GM19025 (cell line): ENCODE results near the gene IGF2BP2.
"Not testable (repeated sequence)": the region's sequence is repeated elsewhere in the genome, so short reads cannot be mapped to it uniquely, and the experiment has no call there.

Source experiments
- ATAC-seq: cut with Tn5 transposase; IDR thresholded peaks from one replicate; pipeline ENCODE4 v1.9.1; 2021; ENCODE audit warnings: mild to moderate bottlenecking, low read depth, moderate library complexity; ENCODE audit not compliant: unreplicated experiment

Gene IGF2BP2

DNA sequence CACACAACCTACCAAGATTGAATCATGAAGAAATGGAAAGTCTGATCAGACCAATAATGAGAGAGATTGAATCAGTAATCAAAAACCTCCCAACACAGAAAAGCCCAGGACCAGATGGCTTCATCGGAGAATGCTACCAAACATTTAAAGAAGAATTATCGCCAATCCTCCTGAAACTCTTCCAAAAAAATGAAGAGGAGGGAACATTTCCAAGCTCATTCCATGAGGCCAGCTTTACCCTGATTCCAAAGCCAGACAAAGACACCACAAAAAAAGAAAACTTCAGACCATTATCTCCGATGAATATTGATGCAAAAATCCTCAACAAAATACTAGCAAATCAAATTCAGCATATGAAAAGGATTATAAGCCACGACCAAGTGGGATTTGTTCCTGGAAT, 144.6 kb downstream of the IGF2BP2 start:
- ATAC-seq, result no peak

DNA sequence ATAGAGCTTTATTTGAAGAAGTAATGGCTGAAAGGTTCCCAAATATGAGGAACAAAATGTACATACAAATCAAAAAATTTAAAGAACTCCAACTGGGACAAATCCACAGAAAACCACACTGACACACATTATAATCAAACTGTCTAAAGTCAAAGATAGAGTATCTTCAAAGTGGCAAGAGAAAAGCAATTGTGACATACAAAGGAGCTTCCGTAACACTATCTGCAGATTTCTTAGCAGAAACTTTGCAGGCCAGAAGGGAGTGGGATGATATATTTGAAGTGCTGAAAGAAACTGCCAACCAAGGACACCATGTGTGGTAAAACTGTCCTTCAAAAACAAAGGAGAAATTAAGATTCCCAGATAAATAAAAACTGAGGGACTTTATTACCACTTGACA, 146.8 kb downstream of the IGF2BP2 start:
- no peak for ATAC-seq

DNA sequence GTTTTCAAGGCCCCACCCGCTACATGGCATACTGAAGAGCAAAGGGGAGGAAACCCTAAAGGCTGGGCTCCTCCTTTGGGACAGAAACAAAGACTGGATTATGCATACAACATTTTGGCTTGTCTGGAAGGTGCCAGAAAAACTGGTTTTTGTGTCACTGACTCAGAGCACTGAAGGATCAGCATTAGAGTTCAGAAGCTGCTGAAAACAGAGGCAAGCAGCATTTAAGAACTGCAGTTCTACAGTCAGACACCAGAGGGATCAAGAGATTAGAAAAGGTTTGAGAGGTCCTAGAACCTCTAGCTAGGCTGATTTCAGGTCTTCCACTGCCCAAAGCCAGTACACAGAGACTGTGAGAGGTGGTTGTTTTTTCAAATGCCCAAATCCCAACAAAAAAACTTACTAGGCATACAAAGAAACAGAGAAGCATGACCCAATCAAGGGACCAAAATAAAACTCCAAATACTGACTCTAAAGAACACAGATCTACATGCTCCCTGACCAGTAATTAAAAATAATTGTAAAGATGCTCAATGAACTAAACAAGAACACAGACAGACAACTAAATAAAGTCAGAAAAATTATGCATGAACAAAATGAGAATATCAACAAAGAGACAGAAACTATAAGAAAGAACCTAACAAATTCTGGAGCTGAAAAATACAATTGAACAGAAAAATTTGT, 147.6 kb downstream of the IGF2BP2 start:
- no peak for ATAC-seq

DNA sequence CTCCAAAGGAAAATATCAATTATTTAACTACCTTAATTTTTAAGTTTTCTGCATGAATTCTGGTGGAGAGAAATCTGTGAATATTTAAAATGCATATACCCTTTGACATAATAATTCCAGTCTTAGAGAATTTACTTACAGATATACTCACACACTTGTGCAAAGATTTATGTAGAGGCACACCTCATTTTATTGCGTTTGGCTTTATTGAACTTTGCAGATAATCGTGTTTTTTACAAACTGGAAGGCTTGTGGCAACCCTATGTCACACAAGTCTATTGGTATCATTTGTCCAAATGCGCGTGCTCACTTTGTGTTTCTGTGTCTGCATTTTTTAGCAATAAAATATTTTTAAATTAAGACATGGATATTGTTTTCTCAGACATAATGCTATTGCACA, 157.3 kb downstream of the IGF2BP2 start:
- no peak for ATAC-seq

DNA sequence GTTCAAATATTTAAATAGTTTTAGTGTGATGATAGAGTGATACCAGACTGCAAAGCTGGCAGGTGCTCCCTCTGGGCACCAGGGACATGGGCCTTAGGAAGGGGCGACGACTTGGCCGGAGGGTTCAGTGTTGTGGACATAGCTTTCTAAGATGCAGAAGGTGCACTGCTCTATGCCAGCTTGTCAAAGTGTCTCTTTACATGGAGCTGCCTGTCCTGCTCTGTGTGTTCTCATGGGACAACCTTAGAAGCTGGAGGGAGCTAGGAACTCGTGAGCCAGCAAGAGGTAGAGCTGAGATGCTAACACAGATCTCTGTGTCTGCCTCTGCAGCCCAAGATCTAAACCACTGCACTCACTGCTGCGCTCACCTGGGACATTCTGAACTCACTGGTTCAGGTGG, 160.9 kb downstream of the IGF2BP2 start:
- ATAC-seq, result no peak

DNA sequence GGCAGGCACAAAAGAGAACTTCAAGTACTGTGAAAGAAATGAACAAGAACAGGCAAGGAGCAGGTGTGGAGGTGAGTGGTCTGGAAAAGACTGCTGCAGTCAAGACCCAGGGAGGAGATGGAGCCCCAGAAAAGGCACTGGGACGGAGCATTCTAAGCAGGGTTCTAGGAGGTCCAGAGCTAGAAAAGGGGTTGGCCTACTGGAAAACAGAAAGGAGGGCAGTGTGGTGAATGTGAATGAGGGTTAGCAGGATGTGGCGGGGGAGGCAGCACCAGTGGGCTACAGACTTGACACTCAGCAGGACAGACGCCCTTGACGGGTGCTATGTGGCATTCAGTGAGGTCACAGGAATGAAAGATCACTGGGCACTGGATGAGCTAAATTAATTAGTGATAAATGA, 163.1 kb downstream of the IGF2BP2 start:
- ATAC-seq, result no peak

DNA sequence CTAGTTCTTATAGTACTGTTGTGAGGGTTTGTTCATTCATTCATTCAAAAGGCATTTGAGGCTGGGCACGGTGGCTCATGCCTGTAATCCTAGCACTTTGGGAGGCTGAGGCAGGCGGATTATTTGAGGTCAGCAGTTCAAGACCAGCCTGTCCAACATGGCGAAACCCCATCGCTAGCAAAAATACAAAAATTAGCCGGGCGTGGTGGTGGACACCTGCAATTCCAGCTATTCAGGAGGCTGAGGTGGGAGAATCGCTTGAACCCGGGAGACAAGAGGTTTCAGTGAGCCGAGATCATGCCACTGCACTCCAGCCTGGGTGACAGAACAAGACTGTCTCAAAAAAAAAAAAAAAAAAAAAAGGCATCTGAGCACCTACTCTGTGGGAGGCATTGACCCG, 163.5 kb downstream of the IGF2BP2 start:
- not testable (repeated sequence) for ATAC-seq

DNA sequence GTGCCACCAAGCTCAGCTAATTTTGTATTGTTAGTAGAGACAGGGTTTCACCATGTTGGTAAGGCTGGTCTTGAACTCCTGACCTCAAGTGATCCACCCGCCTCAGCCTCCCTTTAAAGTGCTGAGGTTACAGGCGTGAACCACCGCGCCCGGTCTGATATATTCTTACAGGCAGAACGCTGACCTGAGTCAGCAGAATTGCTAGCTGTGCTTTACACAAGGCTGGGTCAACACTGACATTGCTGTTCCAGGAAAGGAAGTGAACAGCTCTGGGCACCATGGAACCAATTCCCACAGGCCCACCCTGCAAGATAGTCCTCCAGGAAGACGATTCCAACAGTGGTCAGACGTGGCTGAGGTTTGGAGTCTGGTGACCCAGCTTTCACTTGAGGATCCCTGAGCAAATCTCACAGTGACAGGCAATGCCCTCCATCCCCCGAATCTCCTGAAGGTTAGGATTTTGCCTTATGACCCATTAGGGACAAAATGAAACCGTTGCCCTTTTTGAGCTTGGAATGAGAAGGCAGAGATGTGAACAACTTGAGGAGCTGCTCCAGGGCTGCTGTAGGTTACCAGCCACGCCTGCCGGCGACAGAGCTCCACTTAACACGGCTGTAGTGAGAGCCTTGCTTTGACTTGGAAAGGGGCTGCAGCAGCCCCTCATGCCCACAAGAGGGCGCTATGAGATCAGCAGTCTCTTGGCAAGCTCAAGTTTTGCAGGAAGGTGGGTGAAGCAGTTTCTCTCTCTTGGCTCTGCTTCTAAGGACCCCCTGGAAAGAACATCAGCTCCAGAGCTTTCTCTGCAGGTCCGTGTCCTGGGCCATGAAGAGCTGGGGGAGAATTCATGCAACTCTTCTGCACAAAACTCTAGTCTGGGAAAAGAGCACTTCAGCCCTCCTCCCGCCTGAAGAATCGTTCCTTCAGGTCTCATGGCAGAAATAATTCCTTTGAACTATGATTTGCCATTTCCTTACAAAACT, 164.6 kb downstream of the IGF2BP2 start:
- no peak for ATAC-seq

DNA sequence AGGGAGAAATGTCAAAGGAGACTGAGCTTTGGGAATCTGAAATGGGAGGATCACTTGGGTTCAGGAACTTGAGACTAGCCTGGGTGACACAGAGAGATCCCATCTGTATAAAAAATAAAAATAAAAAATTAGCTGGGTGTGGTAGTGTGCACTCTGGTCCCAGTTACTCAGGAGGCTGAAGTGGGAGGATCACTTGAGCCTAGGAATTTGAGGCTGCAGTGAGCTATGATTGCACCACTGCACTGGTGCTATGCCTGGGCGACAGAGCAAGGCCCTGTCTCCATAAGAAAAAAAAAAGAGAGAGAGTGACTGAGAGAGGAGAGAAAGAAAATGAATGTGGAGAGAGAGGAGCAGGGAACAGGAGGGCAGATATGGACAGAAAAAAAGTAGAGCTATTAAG, 165.9 kb downstream of the IGF2BP2 start:
- no peak for ATAC-seq

DNA sequence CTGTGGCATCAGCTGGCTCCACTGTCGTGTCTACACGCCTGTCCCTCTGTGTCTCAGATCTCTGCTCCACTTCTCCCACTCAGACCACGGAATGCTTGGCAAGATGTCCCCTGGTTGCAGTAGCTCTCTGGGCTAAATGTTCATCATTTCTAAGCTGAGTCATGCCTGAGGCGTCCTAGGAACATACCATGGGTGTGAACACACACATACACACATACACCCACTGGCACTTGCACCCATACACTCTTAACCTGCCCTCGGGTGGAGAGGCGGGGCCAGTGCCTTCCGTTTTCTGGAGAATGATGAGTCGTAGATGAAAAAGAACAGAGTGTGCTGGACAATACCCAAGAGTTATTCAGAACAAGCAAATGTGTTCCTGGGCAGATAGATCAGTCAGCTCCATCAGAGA, 166.3 kb downstream of the IGF2BP2 start:
- ATAC-seq, result no peak

DNA sequence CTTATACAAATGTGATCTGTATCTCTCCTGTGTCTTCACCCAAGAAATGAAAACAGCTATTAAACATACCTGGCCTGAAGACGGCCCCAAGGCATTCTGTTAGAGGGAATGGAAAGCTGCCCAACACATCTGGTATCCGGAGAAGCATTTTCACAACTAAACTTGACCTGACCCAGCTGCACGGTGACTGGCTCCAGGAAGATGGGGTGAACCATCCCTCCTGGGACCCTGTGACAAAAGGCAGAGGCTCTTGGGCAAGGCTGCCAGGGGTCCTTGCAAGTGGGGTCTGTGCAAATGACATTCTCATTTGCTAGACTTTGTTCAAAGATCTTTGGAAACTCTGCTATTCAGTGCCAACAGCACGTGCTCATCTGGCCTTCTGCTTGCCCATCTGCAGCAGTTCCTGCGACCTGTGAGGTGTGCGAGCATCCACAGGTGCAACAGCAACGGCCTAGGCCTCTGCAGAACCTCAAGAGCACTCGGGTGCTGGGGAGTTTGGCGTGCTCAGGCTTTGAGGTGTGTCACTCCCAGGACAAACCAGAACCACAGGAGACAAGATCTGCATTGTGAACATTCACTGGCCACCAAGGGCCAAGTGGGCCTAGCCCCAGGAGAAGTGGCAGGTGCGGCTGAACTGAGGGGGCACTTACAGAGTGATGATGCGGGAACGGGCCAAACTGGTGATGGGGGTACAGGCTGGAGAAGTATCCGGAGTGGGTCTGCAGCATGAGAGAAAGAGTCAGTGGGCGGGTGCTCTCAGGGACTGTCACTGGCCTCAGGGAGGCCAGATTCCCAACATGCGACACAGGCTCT, 166.9 kb downstream of the IGF2BP2 start:
- ATAC-seq, result no peak

DNA sequence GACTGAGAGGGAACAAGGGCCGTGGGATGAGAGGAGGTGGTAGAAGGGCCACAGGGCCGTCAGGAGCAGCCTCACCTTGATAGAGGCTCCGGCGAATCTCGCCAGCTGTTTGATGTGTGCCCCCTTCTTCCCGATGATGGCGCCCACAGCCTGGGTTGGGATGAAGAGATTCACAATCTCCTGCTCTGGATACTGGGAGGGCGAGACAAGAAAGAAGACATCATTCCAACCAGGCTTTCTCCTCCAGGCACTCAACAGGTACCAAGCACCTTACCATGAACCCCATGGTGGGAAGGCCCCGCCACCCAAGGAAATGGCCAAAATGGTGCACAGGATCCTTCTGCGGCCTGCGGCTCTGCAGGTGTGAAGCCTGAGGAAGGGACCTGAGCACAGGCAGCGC, 167.6 kb downstream of the IGF2BP2 start:
- ATAC-seq, result no peak

DNA sequence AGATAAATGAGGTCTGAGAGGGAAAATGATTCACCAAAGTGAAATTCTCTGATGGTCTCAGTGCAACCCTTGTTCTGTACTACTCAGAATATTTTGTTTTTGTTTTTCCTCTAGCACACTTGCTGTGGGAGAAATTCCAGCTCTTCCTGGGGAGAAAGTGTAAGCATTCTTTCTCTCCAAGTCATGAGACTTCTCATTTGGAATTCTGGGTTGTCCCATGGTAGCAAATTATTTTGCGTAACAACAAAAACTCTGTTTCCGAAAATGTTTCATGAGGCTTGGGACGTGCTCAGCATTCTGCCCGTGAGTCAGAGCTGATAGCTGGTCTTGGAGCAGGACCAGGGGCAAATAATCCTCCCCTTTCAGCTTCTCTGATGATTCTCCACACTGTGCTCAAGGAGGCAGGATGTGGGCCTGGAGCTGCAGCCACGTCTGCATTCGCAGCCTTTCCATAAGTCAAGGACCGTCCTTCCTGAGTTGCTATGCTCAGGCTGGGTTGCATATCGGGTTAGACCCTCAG, 168.5 kb downstream of the IGF2BP2 start:
- no peak for ATAC-seq

DNA sequence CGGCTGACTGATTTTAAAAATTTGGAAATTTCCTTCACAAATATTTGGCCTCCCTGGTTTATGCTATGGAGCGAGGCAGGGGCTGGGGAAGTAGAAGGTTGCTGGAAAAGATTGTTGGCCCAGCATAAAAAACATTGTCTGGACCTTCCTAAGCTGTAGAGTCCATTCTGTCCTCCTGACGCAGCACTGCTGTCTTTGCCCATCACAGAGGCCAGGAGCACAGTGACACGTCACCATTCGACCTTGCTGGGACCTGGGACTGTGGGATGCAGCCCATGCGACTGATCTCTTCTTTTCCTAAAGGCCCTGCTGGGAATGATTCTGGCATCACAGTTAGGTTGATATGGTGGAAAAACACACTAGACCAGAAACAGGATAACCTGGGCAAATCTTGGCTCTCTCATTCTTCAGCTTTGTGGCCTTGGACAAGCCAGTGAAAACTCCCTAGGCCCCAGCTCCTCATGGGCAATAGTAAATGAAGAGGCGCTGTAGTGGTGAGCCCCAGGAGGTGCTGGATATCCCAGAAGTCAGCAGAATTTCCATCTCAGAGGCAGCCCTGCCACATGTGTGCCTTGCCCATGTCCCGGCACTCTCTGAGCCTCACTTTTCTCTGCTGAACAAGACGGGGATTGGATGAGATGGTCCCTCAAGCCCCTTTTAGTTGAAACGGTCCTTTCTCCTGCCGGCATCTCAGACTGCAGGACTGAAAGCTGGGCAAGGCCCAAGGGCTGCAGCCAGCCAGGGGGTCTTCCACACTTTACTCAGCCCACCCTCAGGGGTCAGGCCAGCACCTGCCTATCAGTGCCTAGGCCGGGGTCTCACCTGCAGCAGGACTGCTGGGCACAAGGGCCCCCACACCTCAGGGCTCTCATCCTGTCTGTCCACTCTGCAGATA, 169.2 kb downstream of the IGF2BP2 start:
- ATAC-seq, result no peak

DNA sequence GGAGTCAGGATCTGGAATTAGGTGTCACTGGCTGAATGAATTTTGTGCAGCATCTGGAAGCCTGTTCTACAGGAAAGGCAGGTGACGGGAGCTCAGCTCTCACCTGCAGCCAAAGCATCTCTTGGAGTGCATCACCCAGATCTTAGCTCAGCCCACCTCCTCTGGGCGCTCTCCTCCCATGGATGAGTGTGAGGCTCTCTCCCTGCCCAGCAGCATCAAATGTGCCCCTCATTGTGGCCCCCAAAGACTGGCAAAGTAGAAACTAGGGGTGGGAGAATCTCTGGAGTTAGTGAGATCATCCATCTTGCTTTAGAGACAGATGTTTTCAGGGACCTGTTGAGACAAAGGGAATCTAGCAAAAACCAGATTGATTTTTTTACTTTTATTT, 170.1 kb downstream of the IGF2BP2 start:
- ATAC-seq, result no peak

DNA sequence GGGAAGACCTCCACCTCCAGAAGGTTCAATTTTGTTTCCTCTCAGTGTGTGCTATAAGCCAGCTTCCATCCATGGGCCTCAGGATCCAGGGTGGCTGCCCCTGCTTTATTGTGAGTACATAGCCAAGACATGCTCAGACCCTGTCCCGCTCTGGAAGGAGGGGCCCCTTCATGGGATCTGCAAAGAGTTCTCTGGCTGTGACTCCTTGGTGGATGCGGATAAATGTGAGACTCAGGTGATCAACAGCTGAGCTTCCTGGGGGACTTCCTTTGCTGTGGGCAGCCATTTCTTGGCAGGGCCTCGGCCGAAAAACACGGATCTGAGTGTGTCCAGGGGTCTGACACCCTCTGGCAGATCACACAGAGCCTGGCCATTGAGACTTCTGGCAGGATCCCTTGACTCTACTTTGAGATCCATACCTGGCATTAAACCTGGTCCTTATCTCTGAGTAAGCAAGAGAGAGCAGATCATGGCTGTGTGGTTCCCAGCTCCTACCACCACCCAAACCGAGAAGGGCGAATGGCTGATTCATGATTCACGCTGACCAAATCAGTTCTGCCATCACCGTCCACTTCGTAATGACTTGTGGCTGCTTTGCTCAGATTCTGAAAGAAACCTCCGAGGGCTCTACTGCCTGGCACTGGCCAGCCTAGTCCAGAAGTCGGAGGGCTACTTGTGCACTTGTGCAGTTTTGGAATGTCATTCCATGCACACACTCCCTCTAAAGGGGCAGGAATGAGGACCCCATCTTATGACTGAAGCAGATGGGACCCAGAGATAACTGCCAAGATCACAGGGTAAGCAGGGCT, 170.7 kb downstream of the IGF2BP2 start:
- ATAC-seq, result no peak

DNA sequence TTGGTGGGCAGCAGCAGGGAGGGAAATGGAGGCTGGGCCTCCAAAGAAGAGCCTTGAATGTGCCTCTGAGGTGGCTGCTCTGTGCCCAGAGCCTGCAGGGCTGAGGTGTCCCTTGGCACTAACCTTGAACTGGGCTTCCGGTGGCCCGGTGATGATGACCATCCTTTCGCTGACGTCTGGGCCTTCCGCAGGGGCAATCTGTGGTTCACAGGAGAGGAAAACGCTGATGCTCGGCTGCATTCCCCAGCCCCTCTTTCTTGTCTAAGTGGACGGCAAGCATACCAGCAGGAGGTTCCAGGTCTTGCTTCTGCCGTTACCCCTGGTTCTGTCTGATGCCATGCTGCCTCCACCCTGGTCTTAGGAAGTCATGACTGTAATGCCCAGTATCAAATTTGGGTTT, 172.9 kb downstream of the IGF2BP2 start:
- no peak for ATAC-seq

DNA sequence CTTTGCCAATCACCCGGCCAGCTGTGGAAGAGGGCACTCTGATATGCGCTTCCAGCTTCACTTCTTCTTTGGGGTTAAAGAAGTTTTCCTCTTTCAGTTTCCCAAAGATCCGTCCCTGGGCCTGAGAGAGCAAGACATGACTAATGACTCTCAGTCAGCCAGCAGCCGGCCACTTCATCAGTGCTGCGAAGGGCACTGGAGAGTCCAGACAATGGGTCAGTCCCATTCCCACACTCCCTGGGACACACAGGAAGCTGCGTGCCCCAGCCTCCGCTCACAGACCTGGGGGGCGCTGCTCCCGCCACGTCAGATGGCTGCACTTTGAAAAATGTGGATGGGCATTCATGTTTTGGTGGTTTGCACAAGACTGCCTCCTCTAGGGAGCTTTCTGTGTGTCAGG, 175.4 kb downstream of the IGF2BP2 start:
- no peak for ATAC-seq

DNA sequence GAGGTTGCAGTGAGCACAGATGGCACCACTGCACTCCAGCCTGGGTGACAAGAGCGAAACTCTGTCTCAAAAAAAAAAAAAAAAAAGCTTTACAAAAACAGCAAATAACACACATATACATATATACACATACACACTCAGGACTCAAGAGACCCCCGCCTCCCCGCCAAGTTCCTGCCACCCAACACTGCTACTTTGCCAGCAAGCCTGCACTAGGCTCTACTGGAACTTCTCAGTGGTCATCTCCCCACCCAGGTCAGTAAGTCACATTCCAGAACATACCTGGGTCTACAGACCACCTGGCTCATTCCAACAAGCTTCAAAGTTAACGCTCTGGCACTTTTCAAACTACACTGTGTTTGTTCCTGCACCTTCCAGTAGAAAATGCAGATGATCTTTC, 176.4 kb downstream of the IGF2BP2 start:
- no peak for ATAC-seq
